Non-pigmented ciliary epithelial cell (primary cell): ENCODE data around the gene SENP3.
A peak's percentile ranks its signal among the peaks of the same experiment; 100 is the strongest.
"Not testable (repeated sequence)": the region's sequence is repeated elsewhere in the genome, so short reads cannot be mapped to it uniquely, and the experiment has no call there.

ENCODE experiments used
- DNase-seq: peaks from one replicate; pipeline ENCODE4 v3.0.0-alpha.2; 2010; ENCODE audit warnings: low read depth

The SENP3 gene

GRCh38 chr17:7597561-7597960 lies 35.8 kb downstream of the SENP3 start:
- DNase-seq, result not testable (repeated sequence)

- no peak for DNase-seq
These were observed 44.6 kb downstream of the SENP3 start for GRCh38 chr17:7606280-7606679.

- no peak for DNase-seq
These were observed 48.9 kb downstream of the SENP3 start for GRCh38 chr17:7610641-7611040.

- no peak for DNase-seq
These were observed 50.0 kb downstream of the SENP3 start for GRCh38 chr17:7611635-7612293.

- DNase-seq, result no peak
These were observed 50.5 kb downstream of the SENP3 start for GRCh38 chr17:7612294-7612640.

- DNase-seq, result no peak
These were observed 52.2 kb downstream of the SENP3 start for GRCh38 chr17:7613769-7614424.

- DNase-seq, result peak; percentile 99
These were observed 52.9 kb downstream of the SENP3 start, which contains the start of gene FXR2 for GRCh38 chr17:7614425-7615264. TSS of gene FXR2 (minus strand) at chr17:7614897. CDS start at chr17:7614532, 365 bp downstream.

GRCh38 chr17:7615265-7615747 lies 53.6 kb downstream of the SENP3 start:
- DNase-seq, result no peak

GRCh38 chr17:7618608-7619007 lies 56.9 kb downstream of the SENP3 start:
- DNase-seq, result no peak

GRCh38 chr17:7620835-7621234 lies 59.1 kb downstream of the SENP3 start:
- no peak for DNase-seq
